Astrocyte (in vitro differentiated cells and primary cell): ENCODE results near the gene CKAP5.

Source experiments
- CTCF ChIP-seq: IDR thresholded peaks from 2 replicates; pipeline ENCODE4 v1.5.1; 2011; ENCODE audit warnings: low read depth, mild to moderate bottlenecking, inconsistent platforms, low read length, moderate library complexity; ENCODE audit not compliant: insufficient read depth
- EZH2 ChIP-seq: IDR thresholded peaks from 2 replicates; pipeline ENCODE4 v1.6.1; 2012; ENCODE audit warnings: mild to moderate bottlenecking, low read length, inconsistent platforms; ENCODE audit not compliant: insufficient read depth

DNA sequence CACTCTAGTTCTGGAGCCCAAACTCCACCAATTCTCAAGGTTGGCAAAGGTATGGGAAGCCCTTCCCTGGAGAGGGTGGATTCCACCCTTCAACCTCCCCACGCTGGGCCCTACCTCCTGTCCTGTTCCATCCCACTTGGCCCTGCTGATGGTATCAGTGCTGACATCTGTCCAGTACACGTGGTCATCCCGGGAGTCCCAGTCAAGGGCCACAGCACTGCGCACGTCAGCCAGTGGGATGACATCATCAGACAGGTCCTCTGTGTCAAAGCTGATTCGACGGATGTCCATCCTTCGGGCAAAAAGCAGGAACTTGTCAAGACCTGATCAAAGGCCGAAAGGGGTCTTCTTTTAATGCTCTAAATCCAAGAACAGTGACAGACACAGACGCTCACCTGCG is 40.1 kb upstream of the CKAP5 start:
- TF ChIP-seq CTCF (no peak), EZH2 (no peak)
